ENCODE results near the gene SPTLC1. TPM values are rescaled to one million over a fixed set of nuclear protein-coding genes. Genes with fewer than 3 reads are reported as not detected.
A peak's percentile ranks its signal among the peaks of the same experiment; 100 is the strongest.
"Not testable (repeated sequence)": the region's sequence is repeated elsewhere in the genome, so short reads cannot be mapped to it uniquely, and the experiment has no call there.

Gene SPTLC1
- total and polyA plus RNA-seq, 11 donors = 10.6 to 41.0 (median 22.1) TPM

GRCh38 chr9:92160786-92161185 is 45.6 kb upstream of the SPTLC1 start:
- WGBS, 4 donors = 80 to 89% (median 86%) methylated on average over 10 of the region's 10 CpGs
- Histone ChIP-seq H3K27me3 (no peaks in the 10 kb centered on the region), H3K27ac (no peak overlapping the region), H3K4me1 (no peaks in the 10 kb centered on the region), H3K9me3 (peaks cover 0 to 18% (median 0%) of the 10 kb centered on the region in 12 donors), H3K36me3 (no peaks in the 10 kb centered on the region), H3K4me3 (no peak overlapping the region)
- DNase-seq = peak in 1 of 5 donors; percentile 6
- no peak for ATAC-seq
- no peak for TF ChIP-seq CTCF (IDR thresholded peaks at IDR 0.05)
- no peak for TF ChIP-seq POLR2A (IDR thresholded peaks at IDR 0.05)
- intact Hi-C loops (cut with DNase I) = no loop called here

- Histone ChIP-seq H3K36me3 (no peaks in the 10 kb centered on the region), H3K27me3 (no peaks in the 10 kb centered on the region), H3K4me1 (no peaks in the 10 kb centered on the region), H3K9me3 (peaks cover 0 to 1% (median 0%) of the 10 kb centered on the region in 12 donors), H3K4me3 (no peak overlapping the region), H3K27ac (no peak overlapping the region)
- no peak for ATAC-seq
- DNase-seq = peak in 1 of 5 donors; percentile 14
- 82 to 87% (median 84%) methylated on average over 5 of the region's 5 CpGs for WGBS, 4 donors
- intact Hi-C loops (cut with DNase I) = no loop called here
- no peak for TF ChIP-seq POLR2A (IDR thresholded peaks at IDR 0.05)
- TF ChIP-seq CTCF (IDR thresholded peaks at IDR 0.05) = no peak
Observed at GRCh38 chr9:92159058-92159457, 43.8 kb upstream of the SPTLC1 start.

- H3K36me3 ChIP-seq = no peaks in the 10 kb centered on the region
- H3K27ac ChIP-seq = no peak overlapping the region
- no peak for ATAC-seq
- 73 to 82% (median 80%) methylated on average over 10 of the region's 10 CpGs for WGBS, 4 donors
- no peaks in the 10 kb centered on the region for H3K9me3 ChIP-seq
- no peak overlapping the region for H3K4me3 ChIP-seq
- DNase-seq = peak in 1 of 5 donors; percentile 18
- no peaks in the 10 kb centered on the region for H3K4me1 ChIP-seq
- TF ChIP-seq POLR2A (IDR thresholded peaks at IDR 0.05) = no peak
- no peak for TF ChIP-seq CTCF (IDR thresholded peaks at IDR 0.05)
- H3K27me3 ChIP-seq = no peaks in the 10 kb centered on the region
- intact Hi-C loops (cut with DNase I) = no loop called here
Observed at GRCh38 chr9:92158097-92158601, 42.9 kb upstream of the SPTLC1 start.

- WGBS, 4 donors = 83 to 87% (median 84%) methylated on average over 12 of the region's 12 CpGs
- H3K4me3 ChIP-seq; H3K27me3 ChIP-seq; intact Hi-C loops (cut with DNase I); H3K9me3 ChIP-seq; H3K36me3 ChIP-seq; ATAC-seq; H3K27ac ChIP-seq; H3K4me1 ChIP-seq: not testable (repeated sequence)
- peak in 1 of 5 donors; percentile 16 for DNase-seq
Observed at GRCh38 chr9:92155736-92156135, 40.5 kb upstream of the SPTLC1 start.

- Histone ChIP-seq H3K4me3 (no peak overlapping the region), H3K9me3 (no peaks in the 10 kb centered on the region), H3K4me1 (peaks cover 0 to 6% (median 0%) of the 10 kb centered on the region in 12 donors), H3K27ac (no peak overlapping the region), H3K36me3 (no peaks in the 10 kb centered on the region), H3K27me3 (no peaks in the 10 kb centered on the region)
- WGBS, 4 donors = 88 to 92% (median 91%) methylated on average over 12 of the region's 12 CpGs
- intact Hi-C loops (cut with DNase I) = no loop called here
- TF ChIP-seq CTCF (IDR thresholded peaks at IDR 0.05) (no peak), POLR2A (IDR thresholded peaks at IDR 0.05) (no peak)
- peak in 1 of 5 donors; percentile 18 for DNase-seq
- ATAC-seq = no peak
Observed at GRCh38 chr9:92155221-92155620, 40.0 kb upstream of the SPTLC1 start.

GRCh38 chr9:92153466-92154415 is 38.5 kb upstream of the SPTLC1 start:
- H3K9me3 ChIP-seq; H3K4me1 ChIP-seq; intact Hi-C loops (cut with DNase I); H3K27me3 ChIP-seq; DNase-seq; H3K27ac ChIP-seq; H3K4me3 ChIP-seq; H3K36me3 ChIP-seq; ATAC-seq: not testable (repeated sequence)
- 70 to 79% (median 78%) methylated on average over 9 to 10 of the region's 10 CpGs for WGBS, 4 donors
